NCI-H2107 (cell line): ENCODE measurements around the gene CEP152.
"Not testable (repeated sequence)": the region's sequence is repeated elsewhere in the genome, so short reads cannot be mapped to it uniquely, and the experiment has no call there.

Source experiments
- DNase-seq: peaks from one replicate; lab custom pipeline; 2025; lab: John Stamatoyannopoulos, UW

Gene CEP152, protein sequence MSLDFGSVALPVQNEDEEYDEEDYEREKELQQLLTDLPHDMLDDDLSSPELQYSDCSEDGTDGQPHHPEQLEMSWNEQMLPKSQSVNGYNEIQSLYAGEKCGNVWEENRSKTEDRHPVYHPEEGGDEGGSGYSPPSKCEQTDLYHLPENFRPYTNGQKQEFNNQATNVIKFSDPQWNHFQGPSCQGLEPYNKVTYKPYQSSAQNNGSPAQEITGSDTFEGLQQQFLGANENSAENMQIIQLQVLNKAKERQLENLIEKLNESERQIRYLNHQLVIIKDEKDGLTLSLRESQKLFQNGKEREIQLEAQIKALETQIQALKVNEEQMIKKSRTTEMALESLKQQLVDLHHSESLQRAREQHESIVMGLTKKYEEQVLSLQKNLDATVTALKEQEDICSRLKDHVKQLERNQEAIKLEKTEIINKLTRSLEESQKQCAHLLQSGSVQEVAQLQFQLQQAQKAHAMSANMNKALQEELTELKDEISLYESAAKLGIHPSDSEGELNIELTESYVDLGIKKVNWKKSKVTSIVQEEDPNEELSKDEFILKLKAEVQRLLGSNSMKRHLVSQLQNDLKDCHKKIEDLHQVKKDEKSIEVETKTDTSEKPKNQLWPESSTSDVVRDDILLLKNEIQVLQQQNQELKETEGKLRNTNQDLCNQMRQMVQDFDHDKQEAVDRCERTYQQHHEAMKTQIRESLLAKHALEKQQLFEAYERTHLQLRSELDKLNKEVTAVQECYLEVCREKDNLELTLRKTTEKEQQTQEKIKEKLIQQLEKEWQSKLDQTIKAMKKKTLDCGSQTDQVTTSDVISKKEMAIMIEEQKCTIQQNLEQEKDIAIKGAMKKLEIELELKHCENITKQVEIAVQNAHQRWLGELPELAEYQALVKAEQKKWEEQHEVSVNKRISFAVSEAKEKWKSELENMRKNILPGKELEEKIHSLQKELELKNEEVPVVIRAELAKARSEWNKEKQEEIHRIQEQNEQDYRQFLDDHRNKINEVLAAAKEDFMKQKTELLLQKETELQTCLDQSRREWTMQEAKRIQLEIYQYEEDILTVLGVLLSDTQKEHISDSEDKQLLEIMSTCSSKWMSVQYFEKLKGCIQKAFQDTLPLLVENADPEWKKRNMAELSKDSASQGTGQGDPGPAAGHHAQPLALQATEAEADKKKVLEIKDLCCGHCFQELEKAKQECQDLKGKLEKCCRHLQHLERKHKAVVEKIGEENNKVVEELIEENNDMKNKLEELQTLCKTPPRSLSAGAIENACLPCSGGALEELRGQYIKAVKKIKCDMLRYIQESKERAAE (N-terminal part only)

DNA sequence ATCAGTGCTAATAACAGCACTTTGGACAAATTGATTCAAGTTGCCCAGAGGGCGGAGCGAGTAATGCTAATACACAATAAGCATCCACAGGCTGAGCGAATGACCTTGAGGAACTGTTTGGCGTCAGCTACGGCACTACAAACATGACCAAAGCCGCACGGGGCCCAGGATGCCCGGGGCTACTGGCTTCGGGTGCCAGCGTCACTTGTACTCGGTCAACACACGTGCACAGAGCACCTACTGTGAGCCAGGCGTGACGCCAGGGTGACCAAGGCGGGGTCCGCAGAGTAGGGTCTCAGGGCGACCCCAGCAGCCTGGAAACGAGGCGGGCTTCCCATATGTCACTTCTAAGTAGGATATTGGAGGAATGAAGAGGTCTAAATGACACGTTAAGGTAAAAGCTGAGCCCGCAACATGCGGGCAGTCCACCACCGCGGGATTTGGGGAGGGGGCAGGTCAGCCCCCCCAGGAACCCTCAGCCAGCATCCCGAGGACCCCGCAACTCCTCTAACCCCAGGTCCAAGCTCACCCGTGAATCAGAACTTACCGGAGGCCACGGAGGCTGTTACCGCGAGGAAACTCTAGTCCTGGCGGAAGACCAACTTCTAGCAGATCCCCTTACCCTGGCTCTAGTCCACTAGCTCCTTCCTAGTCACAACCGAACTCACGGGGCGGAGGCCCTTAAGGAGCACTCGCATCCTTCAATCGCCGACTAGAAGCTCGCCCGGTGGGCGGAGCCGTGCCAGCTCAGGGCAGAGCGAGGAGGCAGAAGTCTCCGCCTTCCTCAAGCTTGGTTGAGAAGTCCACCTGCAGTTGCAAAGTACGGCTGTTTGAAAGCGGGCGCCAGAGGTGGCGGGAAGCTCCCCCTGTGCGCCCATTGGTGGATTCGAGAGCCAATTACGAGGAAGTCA lies at the start of gene CEP152:
Gene CEP152, minus strand, starts transcription at position 656 of the 911 bp plus-strand sequence. CDS start 5,420 bp downstream, outside the sequence.
- DNase-seq, result peak; percentile 99

DNA sequence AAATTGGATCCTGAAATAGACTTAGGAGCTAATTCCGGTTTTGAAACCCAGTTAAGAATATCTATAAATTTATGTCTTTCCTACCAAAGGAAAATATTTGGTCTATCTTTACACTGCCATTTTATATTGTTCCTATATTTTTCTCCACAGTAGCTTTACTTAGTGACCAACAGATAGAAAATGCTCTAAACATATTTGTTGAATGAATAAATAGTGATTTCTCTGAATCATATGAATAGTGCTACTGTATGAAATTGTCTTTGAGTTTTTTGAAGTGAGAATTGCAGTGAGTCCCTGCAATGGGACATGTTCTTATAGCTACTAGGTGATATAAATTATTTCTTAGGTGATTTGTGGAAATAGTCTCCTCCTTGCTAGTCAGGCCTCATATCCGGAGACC lies 48.6 kb upstream of the CEP152 start:
- no peak for DNase-seq

DNA sequence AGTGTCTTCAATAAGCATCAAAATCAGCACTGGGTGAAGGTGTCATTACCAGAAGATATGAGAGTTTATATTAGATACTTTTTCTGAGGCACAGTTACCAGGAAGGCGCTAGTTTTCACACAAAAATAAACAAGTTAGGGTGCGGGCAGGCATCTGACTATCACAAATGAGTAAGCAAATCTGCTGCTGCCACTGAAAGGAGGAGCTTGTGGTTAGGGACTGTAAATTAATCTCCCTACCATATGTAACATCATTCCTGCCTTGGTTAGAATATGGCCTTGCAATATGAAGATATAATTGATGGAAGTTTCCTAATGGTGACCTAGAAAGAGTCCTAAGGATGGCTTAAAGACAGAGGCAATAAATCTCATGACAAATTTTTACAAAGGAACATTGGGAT lies 47.5 kb upstream of the CEP152 start:
- DNase-seq, result no peak

DNA sequence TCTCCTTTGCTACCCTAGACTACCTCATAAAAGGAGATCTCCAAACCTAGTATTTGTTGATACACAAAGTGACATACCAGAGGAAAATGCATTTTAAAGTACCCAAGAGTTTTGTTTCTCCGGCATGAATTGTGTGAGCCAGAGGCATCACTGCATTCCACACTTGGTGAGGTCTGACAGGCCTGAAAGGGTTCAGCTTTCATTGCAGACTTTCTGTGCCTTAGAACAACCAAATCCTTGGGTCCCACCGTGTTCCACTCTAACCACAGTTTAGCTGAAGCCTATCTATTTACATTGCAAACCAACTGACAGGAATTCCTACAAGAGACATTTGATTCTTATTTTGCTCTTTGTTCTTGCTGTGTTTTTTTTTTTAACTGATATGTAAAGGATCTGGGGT lies 46.1 kb upstream of the CEP152 start:
- DNase-seq, result no peak

DNA sequence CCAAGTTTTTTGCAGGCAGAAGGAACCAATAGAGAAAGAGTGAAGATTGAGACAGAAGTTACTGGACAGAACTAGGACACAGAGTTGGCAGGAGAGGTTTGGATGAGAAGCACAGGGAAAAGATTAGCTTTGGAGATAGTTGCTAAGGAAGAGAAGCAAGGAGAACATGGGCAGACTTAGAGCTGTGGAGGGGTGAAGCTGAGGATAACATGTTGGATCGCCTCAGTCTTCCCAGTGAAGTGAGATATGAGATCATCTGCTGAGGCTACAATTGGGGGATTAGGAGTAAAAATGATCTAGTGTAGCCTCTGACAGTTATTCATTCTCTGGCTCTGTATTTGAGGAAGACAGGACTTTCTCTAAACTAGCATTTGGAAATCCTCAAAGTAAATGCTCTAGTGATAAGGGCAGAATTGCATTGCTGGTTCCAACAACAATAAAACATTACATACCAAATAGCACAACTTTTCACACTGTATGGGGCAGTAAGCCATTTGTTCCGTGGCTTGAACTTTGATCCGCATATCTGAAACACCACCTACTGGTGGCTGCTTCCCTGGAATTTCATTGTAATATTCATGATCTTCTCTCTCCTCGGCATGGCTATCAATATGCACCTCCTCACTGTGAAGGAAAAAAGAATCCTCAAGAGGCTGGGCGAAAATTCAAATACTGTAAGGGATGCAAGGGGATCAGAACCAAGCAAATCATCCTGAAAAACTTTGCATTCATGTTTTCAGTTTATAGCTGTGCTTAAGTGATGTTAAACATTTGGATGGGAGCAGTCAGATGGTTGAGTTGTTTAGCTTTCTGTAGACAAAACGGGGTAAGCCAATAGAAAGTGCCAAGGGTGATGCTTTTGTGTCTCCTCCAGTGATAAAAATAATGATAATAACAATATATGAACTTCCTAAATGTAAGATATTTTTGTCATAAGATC lies 44.9 kb upstream of the CEP152 start:
- DNase-seq, result no peak

DNA sequence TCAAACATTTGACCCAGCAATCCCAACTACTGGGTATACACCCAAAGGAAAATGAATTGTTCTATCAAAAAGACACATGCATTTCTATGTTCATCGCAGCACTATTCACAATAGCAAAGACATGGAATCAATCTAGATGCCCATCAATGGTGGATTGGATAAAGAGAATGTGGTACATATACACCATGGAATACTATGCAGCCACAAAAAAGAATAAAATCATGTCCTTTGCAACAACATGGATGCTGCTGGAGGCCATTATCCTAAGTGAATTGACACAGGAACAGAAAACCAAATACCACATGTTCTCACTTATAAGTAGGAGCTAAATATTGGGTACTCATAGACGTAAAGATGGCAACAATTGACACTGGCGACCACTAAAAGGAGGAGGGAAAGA lies 43.6 kb upstream of the CEP152 start:
- not testable (repeated sequence) for DNase-seq

DNA sequence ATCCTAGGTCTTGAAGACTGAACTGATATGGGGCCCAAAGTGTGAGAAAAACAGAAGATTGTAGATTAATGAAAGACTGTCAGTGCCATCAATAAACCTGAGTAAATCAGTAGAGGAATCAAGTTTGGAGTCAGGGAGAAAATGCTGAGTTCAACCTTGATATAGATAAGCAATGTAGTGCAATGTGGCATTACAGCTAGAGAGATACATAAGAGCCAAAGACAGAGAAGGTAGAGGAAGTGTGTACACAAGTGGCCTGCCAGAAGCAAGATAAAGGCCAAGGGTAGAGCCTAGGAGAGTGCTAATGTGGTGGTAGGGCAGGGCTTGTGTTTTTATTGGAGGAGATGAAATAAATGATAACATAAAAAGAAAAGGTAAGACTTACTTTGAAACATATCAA lies 41.1 kb upstream of the CEP152 start:
- DNase-seq, result no peak

DNA sequence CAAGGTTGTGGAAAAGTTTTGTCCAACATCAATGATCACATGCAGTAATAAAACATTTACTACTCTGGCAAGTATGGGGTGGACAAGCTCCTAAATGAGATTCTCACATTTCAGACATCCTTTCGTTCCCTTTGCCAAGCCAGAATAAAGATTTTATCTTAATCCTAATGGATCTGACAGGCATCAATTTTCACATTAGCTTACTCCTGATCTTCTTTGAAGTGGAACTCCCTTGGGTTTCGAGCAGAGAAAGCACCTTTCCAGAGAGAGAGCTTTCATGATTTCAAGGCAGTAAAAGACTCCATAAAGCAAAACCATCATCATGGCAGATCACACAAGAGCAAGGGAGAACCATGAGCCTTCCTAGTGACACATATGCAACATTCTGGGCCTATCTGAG lies 39.8 kb upstream of the CEP152 start:
- DNase-seq, result no peak

DNA sequence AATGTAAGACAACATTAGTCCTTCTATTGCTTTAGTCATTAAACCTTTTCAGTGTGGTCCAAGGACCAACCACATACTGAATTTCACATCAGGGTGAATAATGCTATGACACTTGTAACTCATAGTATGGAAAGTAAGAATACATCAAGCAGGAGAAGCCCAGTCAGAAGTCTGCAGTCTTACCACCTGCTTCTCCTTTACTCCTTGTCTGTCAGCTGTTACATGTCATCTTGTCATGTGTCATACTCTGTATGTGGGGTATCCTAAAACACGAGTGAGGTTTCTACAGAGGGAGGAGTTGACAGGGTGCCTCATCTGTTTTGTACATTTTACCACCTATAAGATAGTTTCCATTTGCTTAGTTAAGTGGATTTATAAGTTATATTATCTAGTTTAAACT lies 34.3 kb upstream of the CEP152 start:
- DNase-seq, result no peak

DNA sequence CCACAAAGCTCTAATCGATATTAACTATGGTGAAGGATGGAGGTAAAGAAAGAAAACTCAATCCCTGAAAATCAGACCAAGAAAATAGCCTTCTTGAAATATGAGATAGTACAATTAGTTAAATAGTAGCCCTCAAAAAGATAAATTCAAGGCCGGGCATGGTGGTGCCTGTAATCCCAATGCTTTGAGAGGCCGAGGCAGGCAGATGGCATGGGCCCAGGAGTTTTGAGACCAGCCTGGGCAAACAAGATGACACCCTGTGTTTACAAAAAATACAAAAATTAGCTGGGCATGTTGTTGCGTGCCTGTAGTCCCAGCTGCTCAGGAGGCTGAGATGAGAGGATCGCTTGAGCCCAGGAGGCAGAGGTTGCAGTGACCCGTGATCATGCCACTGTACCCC lies 31.6 kb upstream of the CEP152 start:
- DNase-seq, result no peak

DNA sequence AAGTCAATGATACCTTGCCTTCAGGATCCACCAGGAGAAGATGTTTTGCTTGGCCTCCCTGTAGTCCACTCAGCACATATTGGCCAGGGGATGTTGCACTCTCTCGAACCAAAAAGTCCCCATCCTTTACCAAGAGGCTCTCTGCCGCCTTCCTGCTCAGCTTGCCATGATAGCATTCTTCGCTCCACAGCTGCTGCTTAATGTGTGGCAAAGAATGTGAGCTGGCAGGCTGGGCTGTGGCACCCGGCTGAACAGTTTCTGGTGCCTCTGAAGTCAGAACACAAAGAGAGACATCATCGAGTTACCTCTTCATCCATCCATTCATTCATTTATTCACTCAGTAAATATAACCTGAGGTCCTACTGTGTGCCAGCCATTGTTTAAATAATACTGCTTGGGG lies 23.9 kb upstream of the CEP152 start:
- DNase-seq, result no peak

DNA sequence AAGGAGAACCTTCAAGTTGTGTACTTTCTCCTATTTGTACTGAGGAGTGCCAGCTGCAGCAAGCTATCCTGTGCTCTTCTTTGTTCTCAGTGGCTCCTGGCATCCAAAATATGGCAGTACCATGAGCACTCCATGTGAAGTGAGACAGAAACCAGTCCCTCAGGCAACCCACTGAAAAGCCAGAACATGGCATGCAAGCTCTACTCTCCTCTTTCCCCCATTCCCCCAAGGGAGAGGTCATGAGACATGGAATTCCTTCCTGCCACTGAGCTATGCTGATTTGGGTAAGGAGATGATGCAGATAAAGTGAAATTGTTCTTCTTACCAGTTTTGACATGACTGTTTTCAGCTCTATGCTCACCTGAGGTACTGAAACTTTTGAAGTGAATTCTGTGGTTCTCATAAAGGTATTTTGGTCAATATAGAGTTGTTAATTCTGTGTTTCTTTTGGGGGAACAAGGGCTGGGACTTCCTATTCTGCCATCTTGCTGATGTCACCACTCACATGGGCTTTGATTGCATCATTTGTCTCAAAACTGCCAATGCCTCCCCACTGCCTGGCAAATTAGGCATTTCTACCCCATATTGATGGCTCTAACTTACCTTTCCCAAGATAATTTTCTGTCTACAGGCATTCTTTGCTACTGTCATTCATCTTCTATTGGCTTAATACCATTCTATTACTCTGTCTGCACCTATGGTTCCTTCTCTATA lies 22.8 kb upstream of the CEP152 start:
- no peak for DNase-seq

DNA sequence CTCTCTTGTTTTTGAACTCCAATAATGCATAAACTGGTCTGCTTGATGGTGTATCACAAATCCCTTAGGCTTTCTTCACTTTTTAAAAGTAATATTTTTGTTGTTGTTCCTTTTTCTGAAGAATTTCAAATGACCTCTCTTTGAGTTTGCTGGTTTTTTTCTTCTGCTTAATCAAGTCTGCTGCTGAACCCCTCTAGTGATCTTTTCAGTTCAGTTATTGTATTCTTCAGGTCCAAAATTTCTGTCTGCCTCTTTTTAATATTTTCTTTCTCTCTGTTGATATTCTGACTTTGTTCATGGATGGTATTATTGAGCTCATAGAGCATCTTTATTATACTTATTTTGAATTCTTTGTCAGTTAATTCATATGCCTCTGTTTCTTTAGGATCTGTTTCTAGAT lies 21.8 kb upstream of the CEP152 start:
- no peak for DNase-seq

DNA sequence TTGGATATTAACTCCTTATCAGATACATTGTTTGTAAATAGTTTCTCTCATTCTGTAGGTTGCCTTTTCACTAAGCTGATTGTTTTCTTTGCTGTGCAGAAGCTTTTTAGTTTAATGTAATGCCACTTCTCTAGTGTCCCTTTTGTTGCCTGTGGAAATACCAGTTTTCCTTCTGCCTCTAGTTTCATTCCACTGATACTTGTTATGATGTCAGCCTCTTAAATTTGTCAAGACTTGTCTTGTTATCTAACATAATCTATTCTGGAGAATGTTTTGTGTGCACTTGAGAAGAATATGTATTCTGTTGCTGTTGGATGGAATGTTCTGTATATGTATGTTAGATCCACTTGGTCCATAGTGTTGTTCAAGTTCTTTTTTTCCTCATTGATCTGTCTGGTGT lies 18.0 kb upstream of the CEP152 start:
- no peak for DNase-seq

DNA sequence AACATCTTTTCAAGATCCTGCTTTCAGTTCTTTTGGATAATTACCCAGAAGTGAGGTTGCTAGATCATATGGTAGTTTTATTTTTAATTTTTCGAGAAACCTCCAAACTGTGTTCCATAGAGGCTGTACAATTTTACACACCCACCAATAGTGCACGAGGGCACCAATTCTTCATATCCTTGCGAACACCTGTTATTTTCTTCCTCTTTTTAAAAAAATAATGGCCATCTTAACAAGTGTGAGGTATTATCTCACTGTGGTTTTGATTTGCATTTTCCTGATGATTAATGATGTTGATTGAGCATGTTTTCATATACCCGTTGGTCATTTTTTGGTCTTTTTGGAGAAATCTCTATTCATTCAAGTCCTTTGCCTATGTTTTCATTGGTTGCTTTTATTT lies 17.6 kb upstream of the CEP152 start:
- DNase-seq, result no peak

DNA sequence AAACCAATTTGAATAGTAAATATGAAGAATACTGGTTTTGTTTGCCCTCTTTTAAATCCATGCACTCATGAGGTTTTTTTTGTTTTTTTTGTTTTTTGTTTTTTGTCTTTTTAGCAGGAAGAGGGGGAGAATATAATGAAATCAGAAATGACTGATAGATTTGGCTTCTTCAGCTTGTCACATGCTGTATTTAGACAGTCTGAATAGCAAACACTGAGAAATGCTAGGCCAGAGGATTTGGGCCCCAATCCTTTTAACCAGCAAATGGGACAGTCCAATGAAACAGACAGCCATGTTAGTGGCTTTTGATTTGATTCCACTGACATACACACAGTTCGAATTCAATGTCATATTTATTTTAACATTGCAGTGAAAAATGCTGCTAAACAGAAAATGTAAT lies 14.2 kb upstream of the CEP152 start:
- DNase-seq, result no peak

DNA sequence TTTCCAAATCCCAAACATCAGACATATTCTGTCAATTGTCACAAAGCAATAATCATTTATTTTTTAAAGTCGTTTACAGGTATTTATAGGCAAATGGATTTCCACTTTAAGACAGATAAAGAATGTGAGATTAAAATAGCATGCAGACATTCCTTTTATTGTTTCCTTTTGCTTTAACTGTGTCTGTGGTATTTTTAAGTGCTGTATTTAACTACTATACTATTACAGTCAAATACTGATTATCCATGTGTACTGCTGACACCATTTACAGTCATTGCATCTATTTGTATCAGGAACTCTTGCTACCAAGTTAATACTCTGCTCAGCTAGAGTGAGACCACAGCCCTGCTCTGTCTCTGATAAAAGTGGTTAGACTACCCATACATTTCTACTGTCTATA lies 12.8 kb upstream of the CEP152 start:
- no peak for DNase-seq

DNA sequence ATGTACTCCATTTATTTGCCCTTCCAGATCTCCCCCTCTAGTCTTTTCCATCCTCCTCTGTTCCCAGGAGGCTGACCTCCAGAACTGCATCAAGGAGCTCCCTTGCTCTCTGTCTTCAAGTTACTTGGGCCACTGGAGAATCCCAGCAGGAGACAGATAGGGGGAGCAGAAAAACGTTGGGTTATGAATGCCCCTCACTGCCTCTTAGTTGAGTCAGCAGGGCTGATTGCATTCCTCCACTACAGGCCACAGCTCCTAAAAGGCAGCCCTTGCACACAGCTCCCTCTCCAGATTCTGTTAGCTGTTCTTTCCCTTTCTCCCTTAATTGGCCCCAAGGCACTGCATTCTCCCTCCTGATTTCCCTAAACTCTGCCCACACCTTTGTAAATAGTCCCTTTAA lies 12.4 kb upstream of the CEP152 start:
- DNase-seq, result no peak

DNA sequence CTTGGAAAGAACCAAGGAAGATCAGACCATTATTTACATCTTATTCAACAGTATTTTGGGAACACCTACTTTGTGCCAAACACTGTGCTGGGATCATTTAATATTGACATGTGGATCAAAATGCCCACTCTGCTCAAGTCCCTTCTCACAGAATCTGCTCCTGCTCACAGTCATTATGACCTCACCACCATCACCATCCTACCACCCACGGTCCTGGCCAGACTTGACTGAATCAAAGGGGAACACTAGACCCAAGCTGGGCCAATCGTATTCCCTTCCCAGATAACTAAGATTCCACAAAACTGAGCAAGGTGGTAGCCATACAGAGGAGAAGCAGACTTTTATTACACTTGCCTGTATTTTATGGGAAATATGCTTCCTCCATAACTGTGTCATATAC lies 3.4 kb upstream of the CEP152 start:
- DNase-seq, result no peak
